Measurements from ENCODE around the gene PRTN3.
"Not testable (repeated sequence)": the region's sequence is repeated elsewhere in the genome, so short reads cannot be mapped to it uniquely, and the experiment has no call there.

The PRTN3 gene

DNA sequence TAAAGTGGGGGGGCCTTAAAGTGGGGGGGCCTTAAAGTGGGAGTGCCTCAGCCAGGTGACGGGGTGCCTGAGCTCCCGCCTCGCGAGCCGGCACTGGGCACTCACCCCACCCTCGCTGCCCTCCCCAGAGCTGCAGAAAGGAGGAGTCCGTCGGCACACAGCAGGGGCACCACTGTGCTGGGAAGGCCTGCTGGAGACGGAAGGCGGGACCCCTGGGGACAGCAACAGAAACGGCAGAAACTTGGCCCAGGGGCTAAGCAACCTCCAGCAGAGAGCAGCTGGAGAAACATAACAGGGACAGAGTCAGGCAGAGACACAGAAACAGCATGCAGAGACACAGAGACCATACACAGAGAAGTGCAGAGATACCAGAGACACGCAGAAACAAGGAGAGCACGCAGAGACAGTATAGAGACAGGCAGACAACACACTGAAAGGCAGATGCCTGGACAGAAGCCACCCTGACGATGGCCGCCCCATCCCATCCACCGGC is 26.5 kb downstream of the PRTN3 start:
- DNase-seq (ENCODE audit: low spot score), result no peak

DNA sequence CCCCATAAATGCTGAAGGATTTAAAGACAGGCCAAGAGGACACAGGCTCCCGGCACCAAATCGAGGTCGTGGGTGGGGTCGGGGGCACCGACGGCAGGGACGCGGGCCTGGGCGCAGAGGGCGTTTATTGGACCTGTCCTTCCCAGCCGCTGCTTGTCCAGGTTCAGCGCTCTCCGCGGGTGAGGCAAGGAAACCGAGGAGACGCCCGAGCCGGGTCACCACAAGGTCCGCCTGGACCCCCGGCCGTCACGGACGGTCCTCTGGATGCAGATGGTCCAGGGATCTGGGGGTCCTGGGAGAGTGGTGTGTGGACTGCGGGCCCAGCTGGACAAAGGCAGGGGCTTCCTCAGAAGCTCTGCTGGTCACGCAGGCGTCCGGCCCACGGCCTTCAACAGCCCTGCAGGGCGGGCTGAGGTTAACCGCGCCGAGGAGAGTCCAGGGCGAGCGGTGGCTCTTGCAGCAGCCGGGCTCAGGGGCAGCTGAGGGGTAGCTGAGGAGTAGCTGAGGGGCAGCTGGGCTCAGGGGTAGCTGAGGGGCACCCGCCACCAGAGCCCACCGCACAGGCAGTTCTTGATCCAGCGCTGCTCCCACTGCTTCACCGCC is 27.2 kb downstream of the PRTN3 start:
- no peak for DNase-seq (ENCODE audit: low spot score)

DNA sequence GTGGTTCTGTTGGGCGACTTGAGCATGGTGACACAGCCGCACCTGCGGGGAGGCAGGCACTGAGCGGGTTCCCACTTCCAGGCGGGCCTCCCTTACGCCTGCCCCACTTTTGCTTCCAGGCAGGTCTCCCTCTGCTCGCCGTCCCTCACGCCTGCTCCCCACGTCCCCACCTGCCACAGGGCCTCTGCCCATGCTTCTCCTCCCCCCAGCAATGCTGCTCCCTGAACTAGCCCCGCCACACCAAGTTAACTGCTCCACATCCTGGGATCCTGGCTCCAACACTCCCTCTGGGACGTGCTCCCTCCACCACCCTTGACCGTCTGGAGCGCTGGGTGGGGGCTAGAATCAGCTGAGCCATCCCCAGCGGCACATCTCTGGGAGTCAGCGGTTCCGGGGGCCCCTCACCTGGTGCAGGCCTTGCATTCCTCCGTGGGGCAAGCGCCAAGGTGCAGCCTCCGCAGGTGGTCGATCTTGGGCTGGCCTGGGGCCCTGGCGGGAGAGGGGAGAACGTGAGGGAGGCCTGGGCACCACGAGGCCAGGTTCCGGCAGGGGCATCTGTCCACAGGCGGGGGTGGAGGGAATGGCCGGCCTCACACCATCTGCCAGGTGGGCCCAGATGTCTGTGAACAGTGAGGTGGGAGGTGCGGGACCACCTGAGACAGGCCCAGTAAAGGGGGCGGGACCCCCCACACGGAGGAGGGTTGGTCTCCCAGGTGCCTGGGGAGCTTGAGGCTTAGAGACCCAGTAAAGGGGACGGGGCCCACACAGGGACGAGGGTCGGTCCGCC is 27.9 kb downstream of the PRTN3 start:
- DNase-seq (ENCODE audit: low spot score), result no peak

DNA sequence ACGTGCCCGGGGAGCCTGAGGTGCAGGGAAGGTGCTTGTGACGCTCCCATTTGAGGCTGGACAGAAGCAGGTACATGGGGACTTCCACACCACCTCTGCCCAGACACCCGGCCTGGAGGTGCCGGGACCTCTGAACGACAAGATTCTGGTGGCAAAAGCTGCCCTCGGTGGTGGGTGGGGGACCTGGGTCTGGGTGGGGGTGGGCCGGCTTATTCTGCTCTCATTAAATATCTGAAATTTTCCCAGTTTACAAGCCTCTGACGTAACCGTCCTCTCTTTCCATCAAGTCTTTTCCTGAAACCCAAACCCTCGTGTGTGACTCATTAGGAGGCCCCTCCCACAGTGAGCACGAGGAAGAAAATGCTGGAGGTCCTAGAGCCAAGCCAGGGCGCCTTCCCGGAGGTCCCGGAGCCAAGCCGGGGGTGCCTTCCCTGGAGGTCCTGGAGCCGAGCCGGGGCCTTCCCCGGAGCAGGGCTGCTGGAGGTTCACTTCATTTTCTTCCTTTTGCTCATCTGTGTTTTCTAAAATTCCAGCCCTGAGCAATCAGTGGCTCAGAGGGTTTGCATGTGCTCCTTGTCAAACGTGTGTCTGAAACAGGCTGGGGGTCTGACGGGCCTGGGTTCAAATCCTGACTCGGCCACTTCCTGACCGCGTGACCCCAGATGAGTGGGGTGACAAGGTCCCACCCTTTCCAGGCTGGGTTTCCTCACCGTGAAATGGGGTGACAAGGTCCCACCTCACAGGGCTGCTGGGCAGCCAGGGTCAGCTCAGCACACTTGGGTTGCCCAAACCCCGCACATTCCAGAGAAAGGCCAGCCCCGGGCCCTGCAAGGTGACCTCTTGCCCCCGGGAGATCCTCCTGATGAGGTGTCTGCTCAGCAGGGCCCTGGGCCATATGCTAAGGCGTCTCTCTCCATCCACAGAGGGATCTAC is 28.7 kb downstream of the PRTN3 start:
- peak; percentile 92 for DNase-seq (ENCODE audit: low spot score)

DNA sequence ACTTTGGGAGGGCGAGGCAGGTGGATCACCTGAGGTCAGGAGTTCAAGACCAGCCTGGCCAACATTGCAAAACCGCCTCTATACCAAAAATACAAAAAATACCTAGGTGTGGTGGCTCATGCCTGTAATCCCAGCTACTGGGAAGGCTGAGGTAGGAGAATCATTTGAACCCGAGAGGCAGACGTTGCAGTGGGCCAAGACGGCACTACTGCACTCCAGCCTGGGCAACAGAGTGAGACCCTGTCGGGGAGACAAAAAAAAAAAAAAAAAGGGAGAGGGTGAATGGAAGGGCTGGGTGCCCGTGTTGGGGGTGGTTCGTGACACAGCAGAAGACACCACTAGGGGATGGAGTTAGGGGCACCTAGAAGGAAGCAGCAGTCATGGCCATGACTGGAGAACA is 29.5 kb downstream of the PRTN3 start:
- DNase-seq (ENCODE audit: low spot score), result no peak

DNA sequence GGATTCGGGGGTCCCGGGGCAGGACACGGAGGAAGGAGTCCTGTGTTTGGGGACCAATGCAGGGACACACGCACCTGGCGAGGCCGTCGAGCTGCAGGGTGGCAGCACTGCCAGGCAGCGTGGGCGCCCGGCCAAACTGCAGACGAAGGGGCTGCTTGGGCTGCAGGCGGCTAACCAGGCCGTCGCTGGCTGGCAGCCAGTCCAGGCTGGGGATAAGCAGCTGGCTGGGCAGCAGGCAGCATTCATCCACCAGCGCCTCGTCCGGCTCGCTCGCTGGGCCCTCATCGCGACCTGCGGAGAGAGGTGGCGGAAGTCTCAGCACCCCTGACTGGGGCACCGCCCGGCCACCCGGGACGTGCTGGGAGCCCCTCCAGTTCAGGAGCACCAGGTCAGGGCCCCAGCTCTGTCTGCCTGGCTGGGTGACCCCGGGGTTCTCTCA is 30.2 kb downstream of the PRTN3 start:
- no peak for DNase-seq (ENCODE audit: low spot score)

DNA sequence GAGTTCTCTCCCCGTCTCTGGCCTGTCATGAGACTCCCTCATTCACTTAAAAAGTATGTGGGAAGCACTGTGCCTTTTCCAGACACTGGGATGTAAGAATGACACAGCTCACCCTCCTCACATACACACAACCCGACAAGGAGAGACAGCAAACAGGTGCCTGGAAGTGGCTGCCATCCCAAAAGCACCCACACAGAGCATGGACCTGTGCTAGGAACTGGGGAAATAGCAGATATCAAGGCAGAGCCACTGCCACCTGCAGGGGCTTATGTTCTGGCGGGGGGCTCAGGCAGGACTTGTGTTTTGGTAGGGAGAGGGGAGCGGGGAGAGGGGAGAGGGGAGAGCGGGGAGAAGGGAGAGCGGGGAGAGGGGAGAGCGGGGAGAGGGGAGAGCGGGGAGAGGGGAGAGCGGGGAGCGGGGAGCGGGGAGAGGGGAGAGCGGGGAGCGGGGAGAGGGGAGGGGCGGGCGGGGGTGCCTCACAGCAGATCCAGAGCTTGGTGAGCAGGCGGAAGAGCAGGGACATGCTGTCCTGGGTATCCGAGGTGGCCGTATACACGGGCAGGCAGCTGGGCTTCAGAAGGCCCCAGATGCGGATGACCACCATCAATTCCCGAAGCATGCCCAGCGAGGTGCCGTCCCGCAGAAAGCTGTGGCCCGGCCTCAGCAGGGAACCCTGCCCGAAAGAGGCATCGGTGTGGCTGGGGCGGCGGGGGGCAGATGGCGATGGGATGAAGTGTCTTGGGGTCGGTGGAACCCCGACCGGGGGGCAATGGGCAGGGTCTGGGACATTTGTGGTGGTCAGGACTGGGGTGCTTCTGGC is 30.9 kb downstream of the PRTN3 start:
- no peak for DNase-seq (ENCODE audit: low spot score)

DNA sequence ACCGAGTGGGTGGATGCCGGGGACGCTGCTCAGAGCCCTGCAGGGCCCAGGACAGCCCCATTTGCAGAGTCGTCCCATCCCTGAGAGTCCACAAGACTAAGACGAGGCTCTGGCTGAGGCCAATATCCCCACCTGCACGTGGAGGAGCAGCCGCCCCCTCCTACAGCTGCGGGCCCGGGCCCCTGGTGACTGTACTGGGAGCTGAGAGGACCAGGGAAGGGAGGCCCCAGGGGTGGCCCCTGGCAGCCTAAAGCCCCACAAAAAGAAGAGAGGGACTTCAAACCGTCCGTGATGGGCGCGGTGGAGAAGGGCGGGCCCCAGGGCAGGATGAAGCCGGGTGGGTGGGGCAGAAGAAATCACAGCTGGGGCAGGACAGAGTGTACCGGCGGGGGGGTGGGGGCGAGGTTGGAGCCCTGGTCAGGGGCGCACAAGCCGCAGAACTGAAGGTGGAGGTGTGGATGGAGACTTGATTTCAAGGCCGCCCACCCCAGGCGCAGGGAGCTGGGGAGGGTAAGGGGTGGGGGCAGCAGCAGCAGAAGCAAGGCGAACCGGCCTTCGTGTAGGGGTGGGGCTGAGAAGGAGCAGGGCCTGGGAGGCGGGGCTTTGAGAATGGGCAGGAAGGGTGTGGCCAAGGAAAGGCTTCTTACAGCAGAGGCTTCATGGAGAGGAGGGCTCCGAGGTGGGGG is 31.6 kb downstream of the PRTN3 start:
- DNase-seq (ENCODE audit: low spot score), result peak; percentile 64

DNA sequence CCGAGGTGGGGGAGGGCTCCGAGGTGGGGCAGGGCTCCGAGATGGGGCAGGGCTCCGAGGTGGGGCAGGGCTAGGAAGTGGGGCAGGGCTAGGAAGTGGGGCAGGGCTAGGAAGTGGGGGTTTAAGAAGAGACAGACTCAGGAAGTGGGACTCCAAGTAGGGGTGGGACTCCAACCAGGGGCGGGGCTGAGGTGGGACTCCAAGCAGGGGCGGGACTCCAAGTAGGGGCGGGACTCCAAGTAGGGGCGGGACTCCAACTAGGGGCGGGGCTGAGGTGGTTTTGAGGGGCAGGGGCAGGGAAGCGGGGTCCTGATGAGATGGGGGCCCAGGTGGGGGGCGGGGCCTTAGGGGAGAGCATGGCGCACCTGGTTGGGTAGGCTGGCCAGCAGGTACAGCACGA is 32.3 kb downstream of the PRTN3 start:
- peak; percentile 56 for DNase-seq (ENCODE audit: low spot score)

DNA sequence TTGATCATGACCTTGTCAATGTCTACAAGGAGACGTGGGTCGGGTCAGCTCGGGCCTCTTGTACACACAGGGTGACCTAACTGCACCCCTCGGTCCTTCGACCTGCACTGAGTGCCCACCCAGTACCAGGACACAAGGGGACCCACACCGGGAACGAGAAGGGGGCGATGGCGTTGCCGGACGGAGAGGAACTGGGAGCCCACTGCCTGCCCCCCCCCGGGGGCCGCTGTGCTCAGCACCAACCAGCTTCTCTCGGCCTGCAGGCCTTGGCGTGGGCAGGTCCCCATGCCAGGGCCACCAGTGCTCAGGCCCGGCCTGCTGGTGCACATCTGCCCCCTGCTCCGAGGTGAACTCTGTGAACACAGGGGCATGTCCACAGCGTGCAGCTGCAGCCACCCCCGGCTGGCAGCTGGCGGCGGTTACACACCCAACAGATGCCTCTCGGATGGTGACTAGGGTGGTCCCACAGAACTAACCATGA is 32.8 kb downstream of the PRTN3 start:
- no peak for DNase-seq (ENCODE audit: low spot score)

DNA sequence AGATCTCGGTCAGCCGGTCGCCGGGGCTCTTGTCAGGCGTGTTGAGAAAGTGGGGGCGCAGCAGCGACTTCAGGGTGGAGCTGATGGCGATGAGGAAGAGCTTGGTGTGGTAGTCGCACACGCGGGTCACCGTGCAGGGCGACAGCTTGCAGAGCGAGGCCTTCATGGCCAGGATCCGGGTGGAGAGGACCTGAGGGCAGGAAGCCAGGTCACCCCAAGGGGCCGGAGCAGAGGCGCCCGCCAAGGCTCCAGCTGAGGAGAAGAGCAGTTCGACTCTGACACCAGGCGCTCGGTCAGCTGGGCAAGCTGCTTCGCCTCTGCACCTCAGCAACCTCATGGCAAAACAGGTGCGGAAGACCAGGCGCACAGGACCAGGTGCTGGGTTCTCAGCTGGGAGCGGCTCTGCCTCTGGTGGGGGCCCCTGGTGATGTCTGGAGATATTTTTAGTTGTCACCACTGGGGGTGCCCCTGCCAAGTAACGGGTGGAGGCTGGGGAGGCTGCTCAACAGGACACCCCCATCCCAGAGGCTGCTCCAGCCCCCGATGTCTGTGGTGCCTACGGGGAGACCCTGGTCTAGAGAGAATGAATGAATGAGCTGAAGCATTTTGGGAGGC is 34.6 kb downstream of the PRTN3 start:
- no peak for DNase-seq (ENCODE audit: low spot score)

DNA sequence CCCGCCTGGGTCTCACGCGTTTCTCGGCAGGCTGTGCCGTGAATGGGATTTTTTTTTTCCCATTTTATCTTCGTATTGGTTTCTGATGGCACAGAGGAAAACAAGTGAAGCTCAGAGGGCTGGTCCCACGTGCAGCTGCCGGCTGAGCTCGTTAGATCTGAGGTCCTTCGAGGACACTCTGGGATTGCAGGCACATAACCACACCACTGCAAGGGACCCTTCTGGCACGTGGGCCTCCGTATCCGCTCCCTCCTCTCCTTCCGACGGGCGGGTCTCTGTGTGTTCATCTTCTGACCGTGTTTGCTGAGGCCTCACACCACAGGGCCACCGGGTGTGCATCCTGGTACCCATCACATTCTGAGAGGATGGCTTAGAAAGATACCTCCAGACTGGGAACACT is 35.3 kb downstream of the PRTN3 start:
- DNase-seq (ENCODE audit: low spot score), result no peak

DNA sequence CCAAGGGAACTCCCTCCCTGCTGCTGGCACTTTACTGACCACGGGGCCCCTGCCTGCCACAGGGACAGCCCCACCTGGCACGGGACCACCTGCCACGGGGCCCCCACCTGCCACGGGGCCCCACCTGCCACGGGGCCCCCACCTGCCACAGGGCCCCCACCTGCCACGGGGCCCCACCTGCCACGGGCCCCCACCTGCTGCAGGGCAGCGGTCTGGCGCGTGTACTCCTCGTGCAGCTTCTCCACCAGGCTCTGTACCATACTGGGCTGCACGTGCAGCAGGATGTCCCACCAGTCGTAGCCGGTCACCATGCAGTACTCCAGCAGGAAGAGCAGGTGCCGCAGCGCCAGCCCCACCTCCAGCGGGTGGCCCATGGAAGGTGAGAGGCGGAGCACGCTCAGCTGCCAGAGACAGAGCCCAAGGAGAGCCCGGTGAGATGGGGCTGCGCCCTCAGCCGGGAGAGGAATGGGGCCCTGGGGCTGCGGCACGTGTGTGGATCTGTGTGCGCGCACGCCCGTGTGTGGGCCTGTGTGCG is 36.0 kb downstream of the PRTN3 start:
- no peak for DNase-seq (ENCODE audit: low spot score)

DNA sequence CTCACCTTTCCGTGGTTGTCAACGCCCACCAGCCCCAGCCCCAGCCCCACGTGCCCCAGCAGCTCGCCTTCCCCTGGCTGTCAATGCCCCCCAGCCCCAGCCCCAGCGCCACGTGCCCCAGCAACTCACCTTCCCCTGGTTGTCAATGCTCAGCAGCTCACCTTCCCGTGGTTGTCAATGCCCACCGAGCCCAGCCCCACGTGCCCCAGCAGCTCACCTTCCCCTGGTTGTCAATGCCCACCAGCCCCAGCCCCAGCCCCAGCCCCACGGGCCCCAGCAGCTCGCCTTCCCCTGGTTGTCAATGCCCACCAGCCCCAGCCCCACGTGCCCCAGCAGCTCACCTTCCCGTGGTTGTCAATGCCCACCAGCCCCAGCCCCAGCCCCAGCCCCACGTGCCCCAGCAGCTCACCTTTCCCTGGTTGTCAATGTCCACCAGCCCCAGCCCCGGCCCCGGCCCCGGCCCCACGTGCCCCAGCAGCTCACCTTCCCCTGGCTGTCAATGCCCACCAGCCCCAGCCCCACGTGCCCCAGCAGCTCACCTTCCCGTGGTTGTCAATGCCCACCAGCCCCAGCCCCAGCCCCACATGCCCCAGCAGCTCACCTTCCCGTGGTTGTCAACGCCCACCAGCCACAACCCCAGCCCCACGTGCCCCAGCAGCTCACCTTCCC is 37.3 kb downstream of the PRTN3 start:
- DNase-seq (ENCODE audit: low spot score), result not testable (repeated sequence)

DNA sequence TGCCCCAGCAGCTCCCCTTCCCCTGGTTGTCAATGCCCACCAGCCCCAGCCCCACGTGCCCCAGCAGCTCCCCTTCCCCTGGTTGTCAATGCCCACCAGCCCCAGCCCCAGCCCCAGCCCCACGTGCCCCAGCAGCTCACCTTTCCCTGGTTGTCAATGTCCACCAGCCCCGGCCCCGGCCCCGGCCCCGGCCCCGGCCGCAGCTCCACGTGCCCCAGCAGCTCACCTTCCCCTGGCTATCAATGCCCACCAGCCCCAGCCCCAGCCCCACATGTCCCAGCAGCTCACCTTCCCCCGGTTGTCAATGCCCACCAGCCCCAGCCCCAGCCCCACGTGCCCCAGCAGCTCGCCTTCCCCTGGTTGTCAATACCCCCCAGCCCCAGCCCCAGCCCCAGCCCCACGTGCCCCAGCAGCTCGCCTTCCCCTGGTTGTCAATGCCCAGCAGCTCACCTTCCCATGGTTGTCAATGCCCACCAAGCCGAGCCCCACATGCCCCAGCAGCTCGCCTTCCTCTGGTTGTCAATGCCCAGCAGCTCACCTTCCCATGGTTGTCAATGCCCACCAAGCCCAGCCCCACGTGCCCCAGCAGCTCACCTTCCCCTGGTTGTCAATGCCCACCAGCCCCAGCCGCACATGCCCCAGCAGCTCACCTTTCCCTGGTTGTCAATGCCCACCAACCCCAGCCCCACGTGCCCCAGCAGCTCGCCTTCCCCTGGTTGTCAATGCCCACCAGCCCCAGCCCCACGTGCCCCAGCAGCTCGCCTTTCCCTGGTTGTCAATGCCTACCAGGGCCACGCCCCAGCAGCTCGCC is 38.2 kb downstream of the PRTN3 start:
- DNase-seq (ENCODE audit: low spot score), result not testable (repeated sequence)

DNA sequence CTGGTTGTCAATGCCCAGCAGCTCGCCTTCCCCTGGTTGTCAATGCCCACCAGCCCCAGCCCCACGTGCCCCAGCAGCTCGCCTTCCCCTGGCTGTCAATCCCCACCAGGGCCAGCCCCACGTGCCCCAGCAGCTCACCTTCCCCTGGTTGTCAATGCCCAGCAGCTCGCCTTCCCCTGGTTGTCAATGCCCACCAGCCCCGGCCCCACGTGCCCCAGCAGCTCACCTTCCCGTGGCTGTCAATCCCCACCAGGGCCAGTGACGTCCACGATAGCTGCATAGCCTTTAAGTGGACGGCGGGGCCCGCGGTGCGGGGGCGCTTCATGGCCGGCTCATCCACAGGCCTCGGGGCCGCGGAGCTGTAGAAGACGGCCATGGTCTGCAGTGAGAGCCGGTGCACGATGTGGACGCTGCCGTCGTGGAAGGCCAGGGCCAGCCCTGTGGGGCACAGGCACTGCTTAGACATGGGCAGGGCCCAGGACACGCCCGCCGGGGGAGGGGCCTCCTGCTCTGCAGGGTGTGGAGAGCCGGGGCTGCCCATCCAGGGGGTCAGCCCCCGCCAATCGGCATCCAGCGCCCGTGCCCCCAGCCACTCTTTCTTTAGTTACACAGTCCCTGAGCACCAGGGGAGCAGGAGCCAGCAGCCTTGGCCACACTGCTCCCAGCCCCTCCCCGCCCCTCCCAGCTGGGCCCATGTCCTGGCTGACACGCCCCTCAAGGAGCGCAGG is 39.1 kb downstream of the PRTN3 start:
- no peak for DNase-seq (ENCODE audit: low spot score)

DNA sequence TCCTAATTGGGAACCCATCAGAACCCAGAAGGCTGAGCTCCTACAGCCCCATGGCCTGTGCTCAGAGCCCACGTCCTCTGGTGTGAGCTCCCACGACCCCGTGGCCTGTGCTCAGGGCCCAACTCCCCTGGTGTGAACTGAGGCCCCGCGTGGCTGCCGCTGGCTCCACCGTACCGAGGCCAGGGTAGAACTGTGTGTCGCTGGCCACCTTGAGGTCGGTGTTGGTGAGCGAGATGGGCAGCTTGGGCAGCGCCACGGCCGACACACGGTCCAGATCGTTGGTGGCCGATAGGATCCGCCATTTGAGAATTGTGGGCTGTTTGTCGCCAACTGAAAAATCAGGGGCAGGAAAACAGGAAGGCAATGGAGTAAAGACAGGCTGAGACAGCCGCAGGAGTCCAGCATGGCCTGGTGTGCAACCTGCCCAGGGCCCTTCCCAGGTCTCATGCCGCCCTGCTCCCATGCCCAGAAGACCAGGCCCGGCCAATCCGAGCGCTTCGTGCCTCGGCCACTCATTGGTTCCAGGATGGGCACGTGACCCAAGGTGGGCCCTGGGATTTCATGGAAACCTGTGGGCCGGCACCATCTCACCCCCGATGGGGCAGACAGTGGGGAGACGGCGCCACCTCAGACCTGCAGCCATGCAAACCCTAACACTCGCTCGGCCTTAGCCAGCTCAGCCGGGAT is 40.7 kb downstream of the PRTN3 start:
- DNase-seq (ENCODE audit: low spot score), result no peak

Data from GM03348 (cell line).